ENCODE measurements around the gene CBR3.

Gene CBR3

GRCh38 chr21:36134803-36135390, at the start of gene CBR3:
CBR3 (plus strand) TSS chr21:36135079; CDS start chr21:36135193, 114 bp downstream.
- DNase-seq (ENCODE audit: low read depth, low spot score): no peak

GRCh38 chr21:36087362-36088138, 47.3 kb upstream of the CBR3 start:
- no peak for DNase-seq (ENCODE audit: low read depth, low spot score)

- DNase-seq (ENCODE audit: low read depth, low spot score): no peak
Measured at GRCh38 chr21:36089946-36090345, 44.9 kb upstream of the CBR3 start.

GRCh38 chr21:36092681-36093080, 42.2 kb upstream of the CBR3 start:
- DNase-seq (ENCODE audit: low read depth, low spot score): no peak

DNA sequence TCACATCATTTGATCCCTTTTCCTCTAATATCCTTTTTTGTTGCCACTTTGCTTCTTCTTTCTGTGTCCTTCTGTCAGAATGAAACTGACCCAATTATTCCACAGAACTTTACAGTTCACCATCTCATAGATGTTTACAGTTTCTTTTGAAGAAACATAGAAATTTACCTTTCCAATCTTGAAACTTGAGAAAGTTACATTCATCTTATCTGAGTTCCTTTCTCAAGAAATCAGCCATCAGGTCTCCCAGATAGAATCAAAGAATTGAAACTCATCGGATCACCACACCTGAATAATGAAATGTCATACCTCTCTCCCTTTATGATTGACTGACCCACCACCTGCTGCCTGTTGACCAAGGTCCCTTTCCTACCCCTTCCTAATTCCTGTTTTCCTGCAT, 41.4 kb upstream of the CBR3 start:
- DNase-seq (ENCODE audit: low read depth, low spot score): no peak

DNA sequence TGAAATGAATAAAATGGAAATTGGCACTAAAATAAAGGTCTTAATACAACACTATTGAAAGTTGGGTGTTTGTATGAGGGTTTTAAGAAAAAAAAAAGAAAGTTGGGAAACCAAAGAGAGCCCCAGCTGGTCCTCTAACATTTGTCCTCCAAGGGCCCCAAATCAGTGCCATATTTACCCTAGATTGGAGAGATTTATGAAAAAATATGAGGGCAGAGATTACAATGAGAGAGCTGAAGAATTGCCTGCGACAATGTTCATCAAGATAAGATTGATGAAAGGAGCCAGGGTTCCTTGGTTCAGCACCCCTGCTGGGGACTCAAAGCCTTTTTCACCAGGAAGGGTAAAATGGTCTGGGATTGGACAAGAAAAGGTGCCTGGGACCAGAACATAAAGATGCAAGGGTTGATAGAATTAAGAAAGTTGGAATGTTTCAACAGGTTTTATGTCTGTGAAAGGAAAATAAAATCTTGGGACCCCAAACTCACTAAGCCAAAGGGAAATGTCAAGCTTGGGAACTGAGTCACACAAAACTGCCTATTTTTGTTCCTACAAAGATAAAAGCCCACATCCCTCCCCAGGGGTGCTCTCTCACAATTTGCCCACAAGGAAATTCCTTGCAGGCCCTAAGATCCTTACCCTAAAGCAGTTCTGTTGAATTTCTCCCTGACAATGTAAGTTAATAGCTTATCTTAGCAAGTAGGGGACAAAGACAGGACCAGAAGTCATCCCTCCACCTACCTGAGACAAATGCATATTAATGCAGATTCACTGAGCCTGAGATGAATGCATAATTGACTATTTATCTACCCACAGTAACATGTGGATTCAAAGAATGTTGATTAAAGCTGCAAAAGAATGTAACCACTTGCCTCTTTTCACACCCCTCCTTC, 38.2 kb upstream of the CBR3 start:
- peak; percentile 87 for DNase-seq (ENCODE audit: low read depth, low spot score)

DNA sequence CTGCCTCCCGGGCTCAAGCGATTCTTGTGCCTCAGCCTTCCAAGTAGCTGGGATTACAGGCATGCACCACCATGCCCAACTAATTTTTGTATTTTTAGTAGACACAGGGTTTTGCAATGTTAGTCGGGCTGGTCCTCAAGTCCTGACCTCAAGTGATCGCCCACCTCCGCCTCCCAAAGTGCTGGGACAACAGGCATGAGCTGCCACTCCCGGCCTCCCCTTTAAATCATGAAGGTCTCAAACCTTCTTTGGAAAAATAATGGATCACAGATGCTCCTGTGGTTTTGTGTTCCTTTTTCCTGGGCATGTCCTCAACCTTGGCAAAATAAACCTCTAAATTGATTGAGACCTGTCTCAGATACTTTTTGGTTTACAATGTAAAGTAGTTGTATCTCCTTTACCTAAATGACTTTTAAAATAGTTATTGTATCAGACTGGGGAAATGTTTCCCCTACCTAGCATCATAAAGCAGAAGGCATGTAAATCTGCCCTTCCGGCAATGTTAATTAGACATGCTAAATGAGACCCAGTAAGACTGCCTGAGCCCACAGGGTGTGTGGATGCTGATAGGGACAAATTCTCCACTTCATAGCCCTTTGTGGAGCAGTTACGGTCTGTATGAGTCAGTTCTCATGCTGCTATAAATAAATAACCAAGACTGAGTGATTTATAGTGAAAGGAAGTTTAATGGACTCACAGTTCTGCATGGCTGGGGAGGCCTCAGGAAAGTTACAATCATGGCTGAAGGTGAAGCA, 37.3 kb upstream of the CBR3 start:
- DNase-seq (ENCODE audit: low read depth, low spot score): no peak

DNA sequence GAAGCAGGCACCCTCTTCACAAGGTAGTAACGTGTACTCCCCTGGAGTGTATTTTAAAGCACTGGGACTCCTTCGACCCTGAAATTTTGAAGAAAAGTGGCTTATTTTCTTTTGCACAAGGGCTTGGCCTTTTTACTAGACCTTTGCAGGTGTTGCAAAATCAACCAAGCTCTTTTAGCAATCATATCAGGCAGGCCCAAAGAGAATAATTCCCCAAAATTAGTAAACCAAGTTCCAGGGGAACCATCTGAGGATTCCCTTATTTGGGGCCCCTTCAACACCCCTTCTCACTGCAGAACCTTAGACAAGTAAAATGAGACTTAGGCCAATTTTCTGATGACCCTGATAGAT, 36.7 kb upstream of the CBR3 start:
- DNase-seq (ENCODE audit: low read depth, low spot score): no peak

GRCh38 chr21:36099000-36099399, 35.9 kb upstream of the CBR3 start:
- no peak for DNase-seq (ENCODE audit: low read depth, low spot score)

- DNase-seq (ENCODE audit: low read depth, low spot score): peak; percentile 77
Measured at GRCh38 chr21:36099695-36100211, 35.1 kb upstream of the CBR3 start.

DNA sequence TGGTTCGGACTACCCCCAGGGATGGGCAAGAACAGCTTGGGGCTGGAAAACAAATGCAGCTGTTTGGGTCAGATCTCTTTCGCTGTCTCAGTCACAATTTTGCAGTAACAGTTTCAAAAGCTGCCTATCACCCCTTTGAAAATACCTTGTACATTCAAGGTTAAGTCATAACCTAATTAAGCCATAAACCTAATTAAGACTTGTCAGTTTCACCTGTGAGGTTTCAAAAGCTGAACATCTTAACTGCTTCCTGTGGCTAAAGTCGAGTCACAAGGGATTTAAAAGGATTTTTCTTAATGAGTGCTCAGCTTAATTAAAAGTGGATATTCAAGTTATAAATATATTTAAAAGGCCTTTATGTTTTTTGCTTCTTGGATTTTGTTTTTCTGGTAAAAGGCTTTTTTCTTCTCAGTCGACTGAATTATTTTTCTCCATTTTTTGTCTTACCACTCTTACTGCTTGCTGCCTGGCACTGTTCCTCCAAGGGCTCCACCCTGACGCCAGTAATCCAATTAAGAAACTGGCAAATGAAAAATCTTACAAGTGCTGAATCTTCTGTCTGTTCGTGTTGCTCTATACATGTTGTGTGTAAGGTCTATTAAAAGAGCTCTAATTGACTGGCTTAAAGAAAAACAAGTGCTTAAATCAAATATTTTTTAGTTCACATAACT, 33.8 kb upstream of the CBR3 start:
- no peak for DNase-seq (ENCODE audit: low read depth, low spot score)

DNA sequence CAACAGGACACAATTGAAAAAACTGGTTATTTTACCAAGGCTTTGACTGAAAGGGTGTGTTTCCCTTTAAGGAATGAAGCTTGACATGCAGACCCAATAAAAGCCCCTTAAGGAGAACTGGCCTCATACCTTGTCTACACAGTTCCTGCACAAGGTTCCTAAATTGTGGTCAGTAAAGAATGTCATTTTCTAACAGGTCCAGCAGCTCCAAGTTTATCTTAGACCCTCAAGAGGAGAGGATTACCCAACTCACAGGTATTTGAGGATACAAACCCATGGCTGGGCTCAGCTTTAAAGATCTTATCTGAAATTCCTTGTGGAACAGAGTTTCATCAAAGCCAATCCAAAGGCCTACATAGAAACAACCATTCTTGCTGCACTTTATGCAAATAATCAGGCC, 31.4 kb upstream of the CBR3 start:
- no peak for DNase-seq (ENCODE audit: low read depth, low spot score)

DNA sequence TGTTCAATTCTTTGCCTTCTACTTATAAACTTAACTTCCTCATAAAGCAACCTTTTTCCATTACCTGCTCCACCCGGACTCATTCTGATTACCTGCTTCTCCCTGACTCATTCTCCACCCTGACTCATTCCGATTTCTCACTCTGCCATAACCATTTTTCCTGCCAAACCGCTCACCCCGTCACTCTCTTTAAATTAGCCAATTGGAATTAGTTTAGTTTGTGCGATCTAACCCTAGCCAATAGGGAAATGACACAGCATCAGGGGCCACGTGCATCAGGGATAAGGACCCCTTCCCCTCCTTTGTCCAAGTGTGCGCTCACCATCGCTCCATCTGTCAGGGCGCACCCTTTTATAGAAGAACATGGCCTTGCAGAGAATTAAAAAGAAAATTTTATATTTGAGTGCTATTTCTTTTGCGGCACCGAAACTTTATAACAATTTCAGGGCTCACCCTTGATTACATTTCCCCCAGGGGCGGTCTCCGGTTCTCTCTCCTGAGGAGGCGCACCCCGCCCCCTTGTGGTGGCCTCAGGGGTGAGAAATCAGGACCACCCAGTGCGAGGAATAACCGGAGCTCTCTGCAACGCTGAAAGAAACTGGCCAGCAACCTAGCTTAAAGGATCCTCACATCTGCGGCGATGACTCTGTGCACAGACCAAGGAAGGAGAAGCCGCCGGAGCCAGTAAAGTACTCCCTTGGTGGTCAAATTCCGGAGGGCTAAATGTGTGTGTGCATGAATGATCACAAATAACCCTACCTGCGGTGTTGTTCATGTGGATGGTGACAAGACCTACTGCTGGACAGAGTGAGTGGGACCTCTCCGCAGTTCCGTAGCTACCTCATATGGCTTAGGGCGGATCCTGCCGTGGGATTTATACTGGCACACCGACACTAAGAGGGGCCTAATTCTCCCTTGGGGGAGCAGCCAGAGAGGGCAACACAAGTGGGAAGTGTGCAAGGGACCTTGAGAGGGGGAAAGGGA, 30.3 kb upstream of the CBR3 start:
- DNase-seq (ENCODE audit: low read depth, low spot score): peak; percentile 52

DNA sequence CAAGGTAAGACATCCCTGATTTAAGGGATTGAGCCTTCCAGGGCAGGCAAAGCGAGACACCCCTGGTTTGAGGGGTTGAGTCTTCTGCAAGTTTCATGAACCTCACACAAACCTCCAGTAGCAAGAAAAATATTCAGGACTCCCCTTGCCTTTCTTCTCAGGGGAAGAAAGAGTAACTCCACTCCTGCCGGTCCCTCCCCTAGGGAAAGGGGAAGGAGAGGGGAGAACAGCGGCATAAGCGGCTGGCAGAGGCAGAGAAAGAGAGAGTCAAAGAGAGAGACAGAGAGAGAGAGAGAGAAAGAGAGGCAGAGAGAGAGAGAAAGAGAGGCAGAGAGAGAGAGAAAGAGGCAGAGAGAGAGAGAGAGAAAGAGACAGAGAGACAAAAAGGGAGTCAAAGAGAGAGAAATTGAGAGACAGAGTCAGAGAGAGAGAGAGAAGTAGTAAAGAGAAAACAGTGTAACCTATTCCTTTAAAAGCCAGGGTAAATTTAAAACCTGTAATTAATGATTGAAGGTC, 29.5 kb upstream of the CBR3 start:
- DNase-seq (ENCODE audit: low read depth, low spot score): no peak

GRCh38 chr21:36109868-36110267, 25.0 kb upstream of the CBR3 start:
- DNase-seq (ENCODE audit: low read depth, low spot score): no peak

DNA sequence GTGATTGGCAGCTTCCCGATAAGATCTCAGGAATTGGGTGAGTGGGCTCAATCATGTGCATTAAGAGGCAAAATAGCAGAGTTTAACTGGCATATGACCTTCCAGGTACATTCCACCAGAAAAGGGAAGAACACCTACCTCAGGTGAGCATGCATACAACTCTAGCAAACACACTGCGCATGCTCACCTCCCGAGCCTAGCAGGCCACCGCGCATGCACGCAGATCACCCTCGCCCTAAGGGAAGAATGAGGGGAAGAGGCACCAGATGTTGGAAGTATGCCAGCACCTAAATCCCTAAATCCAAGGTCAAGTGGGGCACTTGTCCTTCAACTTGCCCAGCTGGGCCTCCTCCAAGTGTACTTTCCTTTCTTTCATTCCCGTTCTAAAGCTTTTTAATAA, 23.6 kb upstream of the CBR3 start:
- no peak for DNase-seq (ENCODE audit: low read depth, low spot score)

- no peak for DNase-seq (ENCODE audit: low read depth, low spot score)
Measured at GRCh38 chr21:36113647-36114428, 21.0 kb upstream of the CBR3 start.

GRCh38 chr21:36115138-36115730, 19.6 kb upstream of the CBR3 start:
- no peak for DNase-seq (ENCODE audit: low read depth, low spot score)

All from iPS DF 19.7 (cell line).